Endodermal cell (in vitro differentiated cells): ENCODE data around the gene ACTR1B. TPM values are rescaled to one million over a fixed set of nuclear protein-coding genes. Genes with fewer than 3 reads are reported as not detected.

Experiments
- DNase-seq: peaks from one replicate; pipeline ENCODE4 v3.0.0-alpha.2; 2017
- H3K27ac ChIP-seq: 2 replicates; pipeline ENCODE4 v1.5.1; 2013; ENCODE audit warnings: mild to moderate bottlenecking, low read depth, low read length, moderate library complexity
- H3K27me3 ChIP-seq: 2 replicates; pipeline ENCODE4 v1.6.1; 2013; ENCODE audit warnings: mild to moderate bottlenecking, low read length, moderate library complexity; ENCODE audit not compliant: insufficient read depth, control insufficient read depth, poor library complexity, severe bottlenecking
- H3K36me3 ChIP-seq: 2 replicates; pipeline ENCODE4 v1.7.0; 2013; ENCODE audit warnings: mild to moderate bottlenecking, low read length, moderate library complexity; ENCODE audit not compliant: control insufficient read depth, insufficient read depth
- H3K4me1 ChIP-seq: one replicate; pipeline ENCODE4 v1.7.0; 2013; ENCODE audit warnings: low read length; ENCODE audit not compliant: control insufficient read depth, insufficient read depth
- H3K4me3 ChIP-seq: 2 replicates; pipeline ENCODE4 v1.5.1; 2013; ENCODE audit warnings: mild to moderate bottlenecking, low read length, moderate library complexity
- H3K9ac ChIP-seq: 2 replicates; pipeline ENCODE4 v1.6.1; 2013; ENCODE audit warnings: mild to moderate bottlenecking, low read length, moderate library complexity; ENCODE audit not compliant: poor library complexity, severe bottlenecking; ENCODE audit errors: extremely low read depth
- H3K9me3 ChIP-seq: 2 replicates; pipeline ENCODE4 v1.6.1; 2013; ENCODE audit warnings: mild to moderate bottlenecking, low read length, moderate library complexity; ENCODE audit not compliant: control insufficient read depth
- H3K27ac Mint-ChIP-seq: 2 replicates; pipeline ENCODE4 v1.8.0; 2020; ENCODE audit warnings: mixed read lengths
- H3K27me3 Mint-ChIP-seq: 2 replicates; pipeline ENCODE4 v1.8.0; 2021; ENCODE audit warnings: mild to moderate bottlenecking, mixed read lengths; ENCODE audit not compliant: insufficient read depth
- H3K36me3 Mint-ChIP-seq: 2 replicates; pipeline ENCODE4 v1.8.0; 2020; ENCODE audit warnings: low read depth, mixed read lengths
- H3K4me1 Mint-ChIP-seq: 2 replicates; pipeline ENCODE4 v1.8.0; 2020; ENCODE audit warnings: mixed read lengths
- H3K4me3 Mint-ChIP-seq: 2 replicates; pipeline ENCODE4 v1.8.0; 2020; ENCODE audit warnings: mild to moderate bottlenecking, moderate library complexity, mixed read lengths
- H3K9me3 Mint-ChIP-seq: 2 replicates; pipeline ENCODE4 v1.8.0; 2020; ENCODE audit warnings: mild to moderate bottlenecking, mixed read lengths
- CTCF ChIP-seq: fragments of 200-600 bp; sonication (generic); conservative IDR thresholded peaks from 2 replicates; pipeline ENCODE4 v1.5.0; 2021; ENCODE audit warnings: antibody characterized with exemption, mild to moderate bottlenecking
- WGBS, 2 experiments: methylation state at CpG; one replicate each; pipeline versions ENCODE4 v1.1.5 to v1.1.7; 2013; ENCODE audit warnings: missing lambda C conversion rate in 2 of 2, mixed read lengths in 1 of 2; ENCODE audit not compliant: insufficient coverage in 1 of 2, insufficient read length in 1 of 2; 5-methylcytosine and 5-hydroxymethylcytosine counted together
- total RNA-seq, 2 donors: library from RNA; stranded (reverse); fragmentation: NEBNext Ultra II Directional in 1 of 2; extraction: Animal tissue kit (Norgen Biotek cat#: 25700) in 1 of 2; gene quantifications; 2 replicates in 1 of 2; 3 replicates in 1 of 2; pipeline ENCODE4 v1.2.1, GENCODE V29; 2021

ACTR1B gene
- total RNA-seq, 2 donors from 2014 or later, result 71.8 to 75.0 TPM

DNA sequence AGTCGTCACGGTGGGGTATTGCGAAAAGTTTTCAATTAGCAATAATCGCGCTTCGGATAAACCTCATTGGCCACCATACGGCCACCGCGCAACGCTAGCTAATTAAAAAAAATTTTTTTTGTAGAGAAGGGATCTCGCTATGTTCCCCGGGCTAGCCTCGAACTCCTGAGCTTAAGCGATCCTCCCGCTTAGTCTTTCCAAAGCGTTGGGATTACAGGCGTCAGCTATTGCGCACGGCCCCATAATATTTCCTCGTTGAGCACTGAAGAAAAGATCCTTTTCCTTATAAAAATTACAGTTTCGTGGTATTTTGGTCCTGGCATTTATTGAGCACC is 759 bp upstream of the ACTR1B start:
- Histone ChIP-seq H3K9ac (peak overlapping the region; percentile 97), H3K4me3 (peak overlapping the region; percentile 96), H3K36me3 (peaks cover 4% of the 10 kb centered on the region), H3K9me3 (no peaks in the 10 kb centered on the region), H3K27me3 (no peaks in the 10 kb centered on the region), H3K27ac (peak overlapping the region; percentile 94), H3K4me1 (peaks cover 7% of the 10 kb centered on the region)
- TF ChIP-seq CTCF, result peak; percentile 17
- H3K27me3 Mint-ChIP-seq, result no peaks in the 10 kb centered on the region
- peaks cover 17% of the 10 kb centered on the region for H3K4me1 Mint-ChIP-seq
- H3K9me3 Mint-ChIP-seq, result no peaks in the 10 kb centered on the region
- peak overlapping the region; percentile 83 for H3K4me3 Mint-ChIP-seq
- peak overlapping the region; percentile 98 for H3K27ac Mint-ChIP-seq
- 15 to 21% methylated on average over 21 of the region's 21 CpGs for WGBS, 2 experiments
- DNase-seq, result no peak
- H3K36me3 Mint-ChIP-seq, result peaks cover 18% of the 10 kb centered on the region

- no peaks in the 10 kb centered on the region for H3K27me3 ChIP-seq
- H3K36me3 Mint-ChIP-seq, result peaks cover 21% of the 10 kb centered on the region
- peak overlapping the region; percentile 89 for H3K4me3 ChIP-seq
- WGBS, 2 experiments, result 0% methylated on average over 46 of the region's 46 CpGs; no CpG with 5 or more reads in 1 of the 2 experiments
- DNase-seq, result no peak
- peaks cover 7% of the 10 kb centered on the region for H3K4me1 ChIP-seq
- no peak overlapping the region for H3K27ac Mint-ChIP-seq
- H3K4me3 Mint-ChIP-seq, result peak overlapping the region; percentile 83
- H3K9me3 ChIP-seq, result no peaks in the 10 kb centered on the region
- H3K27ac ChIP-seq, result peak overlapping the region; percentile 67
- peak overlapping the region; percentile 90 for H3K9ac ChIP-seq
- no peak for TF ChIP-seq CTCF
- no peaks in the 10 kb centered on the region for H3K9me3 Mint-ChIP-seq
- H3K27me3 Mint-ChIP-seq, result no peaks in the 10 kb centered on the region
- H3K4me1 Mint-ChIP-seq, result peaks cover 17% of the 10 kb centered on the region
- peaks cover 8% of the 10 kb centered on the region for H3K36me3 ChIP-seq
These were observed 250 bp downstream of the ACTR1B start for GRCh38 chr2:97663626-97663961.

DNA sequence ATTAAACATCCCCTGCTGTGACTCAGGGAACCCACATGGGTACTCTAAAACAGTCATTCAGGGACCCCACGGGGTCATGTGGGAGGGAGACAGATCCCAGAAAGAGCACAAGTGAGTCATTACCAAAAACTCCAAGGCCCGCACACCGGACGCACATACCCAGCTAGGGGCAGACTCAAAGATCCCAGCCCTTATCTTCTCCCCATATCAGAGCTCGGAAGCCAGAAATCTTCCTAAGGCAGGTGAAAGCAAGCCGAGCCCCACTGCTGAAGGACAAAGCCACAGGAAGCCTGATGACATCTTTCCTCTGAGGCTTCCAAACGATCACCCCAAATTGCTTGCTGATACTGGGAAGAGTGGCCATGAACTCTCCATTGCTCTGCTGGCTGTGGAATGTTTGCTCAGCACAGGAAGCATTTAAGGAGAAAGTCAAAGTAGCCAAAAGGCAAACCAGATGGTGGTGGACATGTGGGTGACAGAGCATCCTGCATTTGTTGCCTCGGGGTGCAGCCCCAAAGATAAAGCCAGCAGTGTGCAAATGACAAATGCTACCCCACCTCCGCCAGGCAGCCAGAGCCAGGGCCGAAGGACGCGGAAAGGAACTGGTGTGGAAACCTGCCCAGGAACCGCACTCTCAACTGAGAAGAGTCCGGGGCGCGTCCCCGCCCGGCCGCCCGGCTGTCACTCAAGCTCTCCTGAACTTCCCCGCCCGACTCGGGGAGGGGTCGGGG is 784 bp downstream of the ACTR1B start:
- peak overlapping the region; percentile 67 for H3K27ac ChIP-seq
- no peaks in the 10 kb centered on the region for H3K9me3 ChIP-seq
- peak overlapping the region; percentile 89 for H3K4me3 ChIP-seq
- no peak for TF ChIP-seq CTCF
- H3K9me3 Mint-ChIP-seq, result no peaks in the 10 kb centered on the region
- peak overlapping the region; percentile 97 for H3K27ac Mint-ChIP-seq
- H3K4me3 Mint-ChIP-seq, result peak overlapping the region; percentile 83
- peaks cover 23% of the 10 kb centered on the region for H3K36me3 Mint-ChIP-seq
- peaks cover 13% of the 10 kb centered on the region for H3K36me3 ChIP-seq
- peak; percentile 90 for DNase-seq
- no peaks in the 10 kb centered on the region for H3K27me3 ChIP-seq
- peak overlapping the region; percentile 90 for H3K9ac ChIP-seq
- H3K4me1 ChIP-seq, result peaks cover 7% of the 10 kb centered on the region
- H3K4me1 Mint-ChIP-seq, result peaks cover 17% of the 10 kb centered on the region
- 1 to 4% methylated on average over 4 to 24 of the region's 24 CpGs for WGBS, 2 experiments
- H3K27me3 Mint-ChIP-seq, result no peaks in the 10 kb centered on the region
